ENCODE results near the gene AUTS2.

- no peak for TF ChIP-seq EZH2 (IDR thresholded peaks at IDR 0.05; ENCODE audit: borderline replicate concordance, low read depth, low read length, poor library complexity, severe bottlenecking)
- TF ChIP-seq, protein P1, sequence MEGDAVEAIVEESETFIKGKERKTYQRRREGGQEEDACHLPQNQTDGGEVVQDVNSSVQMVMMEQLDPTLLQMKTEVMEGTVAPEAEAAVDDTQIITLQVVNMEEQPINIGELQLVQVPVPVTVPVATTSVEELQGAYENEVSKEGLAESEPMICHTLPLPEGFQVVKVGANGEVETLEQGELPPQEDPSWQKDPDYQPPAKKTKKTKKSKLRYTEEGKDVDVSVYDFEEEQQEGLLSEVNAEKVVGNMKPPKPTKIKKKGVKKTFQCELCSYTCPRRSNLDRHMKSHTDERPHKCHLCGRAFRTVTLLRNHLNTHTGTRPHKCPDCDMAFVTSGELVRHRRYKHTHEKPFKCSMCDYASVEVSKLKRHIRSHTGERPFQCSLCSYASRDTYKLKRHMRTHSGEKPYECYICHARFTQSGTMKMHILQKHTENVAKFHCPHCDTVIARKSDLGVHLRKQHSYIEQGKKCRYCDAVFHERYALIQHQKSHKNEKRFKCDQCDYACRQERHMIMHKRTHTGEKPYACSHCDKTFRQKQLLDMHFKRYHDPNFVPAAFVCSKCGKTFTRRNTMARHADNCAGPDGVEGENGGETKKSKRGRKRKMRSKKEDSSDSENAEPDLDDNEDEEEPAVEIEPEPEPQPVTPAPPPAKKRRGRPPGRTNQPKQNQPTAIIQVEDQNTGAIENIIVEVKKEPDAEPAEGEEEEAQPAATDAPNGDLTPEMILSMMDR (conservative IDR thresholded peaks at IDR 0.05; ENCODE audit: low read depth, low read length), result no peak
These were observed 967.6 kb downstream of the AUTS2 start for GRCh38 chr7:70565721-70566370.

Measured in A673 (cell line).